Psoas muscle (tissue), 8 donors: ENCODE results near the gene TMC4. TPM values are rescaled to one million over a fixed set of nuclear protein-coding genes. Genes with fewer than 3 reads are reported as not detected.

ENCODE experiments used
- ATAC-seq, 4 donors: fragments of 200-7000 bp; cut with Tn5 transposase; one replicate each; pipeline ENCODE4 v1.9.1; 2020; ENCODE audit warnings: moderate library complexity in 3 of 4, mild to moderate bottlenecking in 2 of 4
- DNase-seq, 2 donors: peaks; one replicate each; pipeline ENCODE4 v3.0.0-alpha.2; 2020
- H3K27ac ChIP-seq: fragments of 200-600 bp; one replicate; pipeline ENCODE4 v1.8.0; 2022
- H3K27me3 ChIP-seq, 3 donors: fragments of 200-600 bp in 1 of 3; one replicate each; pipeline versions ENCODE4 v1.6.1 to v1.8.0; 2013 to 2022; ENCODE audit warnings: low read length in 2 of 3, mild to moderate bottlenecking in 2 of 3, moderate library complexity in 1 of 3; ENCODE audit not compliant: insufficient read depth in 3 of 3
- H3K36me3 ChIP-seq, 2 donors: fragments of 200-600 bp in 1 of 2; one replicate each; pipeline versions ENCODE4 v1.6.1 to v1.8.0; 2013 to 2022; ENCODE audit warnings: low read depth in 1 of 2, mild to moderate bottlenecking in 1 of 2, moderate library complexity in 1 of 2; ENCODE audit not compliant: insufficient read depth in 1 of 2
- H3K4me1 ChIP-seq: fragments of 200-600 bp; one replicate; pipeline ENCODE4 v1.8.0; 2022
- H3K4me3 ChIP-seq: fragments of 200-600 bp; one replicate; pipeline ENCODE4 v1.8.0; 2022; ENCODE audit warnings: mild to moderate bottlenecking
- H3K9me3 ChIP-seq: fragments of 200-600 bp; one replicate; pipeline ENCODE4 v1.8.0; 2022
- CTCF ChIP-seq: fragments of 200-600 bp; IDR thresholded peaks from one replicate; pipeline ENCODE4 v1.8.0; 2022; ENCODE audit warnings: antibody characterized with exemption
- WGBS, 3 donors: extraction: QIAGEN DNeasy Blood & Tissue Kit; methylation state at CpG; one replicate each; pipeline versions ENCODE4 v1.1.6 to v1.1.7; 2013; 5-methylcytosine and 5-hydroxymethylcytosine counted together
- intact Hi-C, 2 donors: fragments of 100-400 bp; cut with DNase I; formaldehyde crosslinking; loops; one replicate each; pipeline versions ENCODE4 v1.11.0 to v1.14.2; 2022
- polyA plus RNA-seq, 3 donors: library from polyadenylated mRNA; stranded (reverse); fragments of 200-250 nt; gene quantifications; one replicate each; pipeline ENCODE4 v1.2.3, GENCODE V29; 2013
- total RNA-seq, 4 donors: library from RNA; stranded (reverse); fragmentation: NEBNext Ultra II Directional in 2 of 4; extraction: Animal tissue kit (Norgen Biotek cat#: 25700) in 2 of 4; gene quantifications; one replicate each; pipeline versions ENCODE4 v1.2.1 to v1.2.4, GENCODE V29; 2021 to 2023
- donor health status: healthy with polysubstance abuse.
- donor health status: DM: no; HTN: no; CAD: no; lungs with moderate emphysema.
- donor health status: Bipolar disorder and iron deficiency.
- donor health status: healthy.
- donor health status: DM: yes; HTN: yes; CAD: no.
- donor health status: DM: no; HTN: no; CAD: no.
- donor health status: DM: no; HTN: no; CAD: no.
- donor health status: DM: yes; HTN: yes; CAD: no.

TMC4 gene
- total and polyA plus RNA-seq, 7 donors, result 0.55 to 2.5 (median 0.70) TPM; not detected in 1

GRCh38 chr19:54129617-54129996 is 43.4 kb downstream of the TMC4 start:
- no peak for DNase-seq

GRCh38 chr19:54128796-54129616 is 44.0 kb downstream of the TMC4 start:
- Histone ChIP-seq H3K36me3 (peaks cover 2 to 88% of the 10 kb centered on the region in 2 donors), H3K27ac (no peak overlapping the region), H3K4me3 (no peak overlapping the region), H3K4me1 (no peaks in the 10 kb centered on the region), H3K9me3 (no peaks in the 10 kb centered on the region), H3K27me3 (no peaks in the 10 kb centered on the region)
- WGBS, 3 donors, result 94 to 96% (median 95%) methylated on average over 39 to 41 of the region's 41 CpGs
- intact Hi-C loops, result no loop called here
- DNase-seq (no peak), ATAC-seq (no peak)
- TF ChIP-seq CTCF, result no peak

More at GRCh38 chr19:54129617-54129996, 43.4 kb downstream of the TMC4 start:
- 95 to 96% (median 95%) methylated on average over 16 to 20 of the region's 20 CpGs for WGBS, 3 donors
- Histone ChIP-seq H3K36me3 (peaks cover 2 to 82% of the 10 kb centered on the region in 2 donors), H3K27me3 (no peaks in the 10 kb centered on the region), H3K9me3 (no peaks in the 10 kb centered on the region), H3K4me3 (no peak overlapping the region), H3K4me1 (no peaks in the 10 kb centered on the region), H3K27ac (no peak overlapping the region)
- intact Hi-C loops, result no loop called here
- ATAC-seq, result no peak
- TF ChIP-seq CTCF, result no peak

GRCh38 chr19:54128441-54128725 is 44.6 kb downstream of the TMC4 start:
- DNase-seq, result no peak
- TF ChIP-seq CTCF, result no peak
- intact Hi-C loops, result no loop called here
- Histone ChIP-seq H3K4me3 (no peak overlapping the region), H3K27ac (no peak overlapping the region), H3K36me3 (peaks cover 2 to 93% of the 10 kb centered on the region in 2 donors), H3K27me3 (no peaks in the 10 kb centered on the region), H3K9me3 (no peaks in the 10 kb centered on the region), H3K4me1 (no peaks in the 10 kb centered on the region)
- WGBS, 3 donors, result 87 to 91% (median 90%) methylated on average over 12 to 20 of the region's 20 CpGs
- ATAC-seq, result no peak

DNA sequence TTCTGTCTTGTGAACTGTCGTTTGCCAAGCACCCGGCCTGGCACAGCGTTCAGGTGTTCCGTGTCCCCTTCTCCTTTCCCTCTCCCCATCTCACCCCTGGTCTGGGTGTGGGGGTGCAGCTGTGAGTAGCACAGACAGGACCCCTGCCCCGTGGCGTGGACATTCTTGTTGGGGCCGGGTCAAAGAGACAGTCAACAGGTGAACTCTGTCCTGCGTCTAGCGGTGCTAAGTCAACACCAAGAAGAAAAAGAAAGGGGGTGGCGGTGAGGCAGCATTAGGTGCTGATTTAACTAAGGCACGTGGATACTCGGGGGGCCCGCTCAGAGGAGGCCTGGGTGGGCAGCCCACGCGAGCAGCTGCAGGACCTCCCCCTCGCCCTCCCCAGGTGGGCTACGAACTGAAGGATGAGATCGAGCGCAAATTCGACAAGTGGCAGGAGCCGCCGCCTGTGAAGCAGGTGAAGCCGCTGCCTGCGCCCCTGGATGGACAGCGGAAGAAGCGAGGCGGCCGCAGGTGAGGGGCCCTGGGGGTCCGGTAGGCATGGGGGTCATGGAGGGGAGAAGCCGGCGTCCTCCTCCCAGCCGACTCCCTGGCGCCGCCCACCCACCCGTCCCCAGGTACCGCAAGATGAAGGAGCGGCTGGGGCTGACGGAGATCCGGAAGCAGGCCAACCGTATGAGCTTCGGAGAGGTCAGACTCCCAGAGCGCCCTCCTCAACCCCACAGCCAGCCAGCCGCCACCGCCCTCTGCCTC is 45.1 kb downstream of the TMC4 start:
- H3K4me3 ChIP-seq, result no peak overlapping the region
- ATAC-seq, result no peak
- DNase-seq, result no peak
- H3K9me3 ChIP-seq, result no peaks in the 10 kb centered on the region
- H3K27ac ChIP-seq, result no peak overlapping the region
- no peaks in the 10 kb centered on the region for H3K4me1 ChIP-seq
- intact Hi-C loops, result no loop called here
- 91 to 94% (median 92%) methylated on average over 36 to 44 of the region's 44 CpGs for WGBS, 3 donors
- no peak for TF ChIP-seq CTCF
- H3K36me3 ChIP-seq, result peaks cover 2 to 93% of the 10 kb centered on the region in 2 donors
- no peaks in the 10 kb centered on the region for H3K27me3 ChIP-seq
